Esophagus muscularis mucosa (tissue), 4 donors: ENCODE results near the gene ARHGEF35.
"Not testable (repeated sequence)": the region's sequence is repeated elsewhere in the genome, so short reads cannot be mapped to it uniquely, and the experiment has no call there.

Source experiments
- CTCF ChIP-seq, 3 experiments: fragments of 200-600 bp in 2 of 3; fragments of 450-650 bp in 1 of 3; sonication (generic) in 2 of 3; IDR thresholded peaks; one replicate each; pipeline ENCODE4 v1.5.1; 2017 to 2019; ENCODE audit warnings: antibody characterized with exemption in 3 of 3, mild to moderate bottlenecking in 2 of 3, moderate library complexity in 1 of 3
- EP300 ChIP-seq: sonication (generic); formaldehyde crosslinking; IDR thresholded peaks from one replicate; pipeline ENCODE4 v1.6.1; 2017; ENCODE audit warnings: antibody characterized with exemption
- POLR2A ChIP-seq: fragments of 450-650 bp; IDR thresholded peaks from one replicate; pipeline ENCODE4 v1.6.1; 2017; ENCODE audit warnings: antibody characterized with exemption, moderate library complexity, mild to moderate bottlenecking, low read depth
- POLR2AphosphoS5 ChIP-seq, 2 donors: sonication (generic); formaldehyde crosslinking; IDR thresholded peaks; one replicate each; pipeline ENCODE4 v1.6.1; 2017; ENCODE audit warnings: antibody characterized with exemption in 2 of 2

GRCh38 chr7:144226866-144227265 lies 31.2 kb upstream of the ARHGEF35 start:
- TF ChIP-seq CTCF (IDR thresholded peaks at IDR 0.05); POLR2A; POLR2AphosphoS5 (IDR thresholded peaks at IDR 0.05); EP300: not testable (repeated sequence)
